Keratinocyte (primary cell): ENCODE results near the gene APC. TPM values are rescaled to one million over a fixed set of nuclear protein-coding genes. Genes with fewer than 3 reads are reported as not detected.

Source experiments
- DNase-seq: peaks from one replicate; pipeline ENCODE4 v3.0.0-alpha.2; 2011; ENCODE audit warnings: low read depth, missing footprints, low spot score
- FAIRE-seq: peaks from 2 replicates; lab custom pipeline; 2011; peaks lifted over from hg19 to GRCh38; lab: Jason Lieb, UNC
- H2AFZ ChIP-seq: 2 replicates; pipeline ENCODE4 v1.6.0; 2012; ENCODE audit warnings: low read length, control low read depth, inconsistent platforms; ENCODE audit not compliant: control insufficient read depth
- H3K27ac ChIP-seq: 2 replicates; pipeline ENCODE4 v1.5.1; 2011; ENCODE audit warnings: low read length; ENCODE audit not compliant: control insufficient read depth, insufficient read depth
- H3K27me3 ChIP-seq: 3 replicates; pipeline ENCODE4 v1.6.0; 2011; ENCODE audit warnings: low read length; ENCODE audit not compliant: control insufficient read depth, insufficient read depth; ENCODE audit errors: extremely low read depth
- H3K36me3 ChIP-seq, 2 experiments: 2 replicates in 1 of 2; 3 replicates in 1 of 2; pipeline ENCODE4 v1.5.1; 2011; ENCODE audit warnings: low read length in 2 of 2, mild to moderate bottlenecking in 1 of 2; ENCODE audit not compliant: control insufficient read depth in 2 of 2, insufficient read depth in 2 of 2; ENCODE audit errors: extremely low read depth in 1 of 2
- H3K4me1 ChIP-seq: 3 replicates; pipeline ENCODE4 v1.5.1; 2011; ENCODE audit warnings: low read length; ENCODE audit not compliant: control insufficient read depth, insufficient read depth; ENCODE audit errors: extremely low read depth
- H3K4me2 ChIP-seq: 3 replicates; pipeline ENCODE4 v1.6.0; 2011; ENCODE audit warnings: low read depth, low read length; ENCODE audit not compliant: control insufficient read depth, insufficient read depth; ENCODE audit errors: extremely low read depth
- H3K4me3 ChIP-seq, 3 experiments: fragments of 200-600 bp in 1 of 3; sonication (generic) in 1 of 3; 2 replicates in 2 of 3; 3 replicates in 1 of 3; pipeline ENCODE4 v1.5.1; 2011 to 2016; ENCODE audit warnings: low read length in 3 of 3, mild to moderate bottlenecking in 3 of 3, control low read depth in 2 of 3, inconsistent platforms in 1 of 3, low read depth in 1 of 3, mixed read lengths in 1 of 3, mixed run types in 1 of 3, moderate library complexity in 1 of 3; ENCODE audit not compliant: control insufficient read depth in 2 of 3, insufficient read depth in 2 of 3; ENCODE audit errors: extremely low read depth in 1 of 3
- H3K79me2 ChIP-seq: 2 replicates; pipeline ENCODE4 v1.6.0; 2012; ENCODE audit warnings: low read length; ENCODE audit not compliant: control insufficient read depth, insufficient read depth
- H3K9ac ChIP-seq: 3 replicates; pipeline ENCODE4 v1.6.0; 2011; ENCODE audit warnings: low read length; ENCODE audit not compliant: control insufficient read depth, insufficient read depth; ENCODE audit errors: extremely low read depth
- H3K9me1 ChIP-seq: 3 replicates; pipeline ENCODE4 v1.6.0; 2011; ENCODE audit warnings: low read length; ENCODE audit not compliant: control insufficient read depth, insufficient read depth; ENCODE audit errors: extremely low read depth
- H3K9me3 ChIP-seq: 2 replicates; pipeline ENCODE4 v1.5.1; 2012; ENCODE audit warnings: low read depth, low read length; ENCODE audit not compliant: control insufficient read depth
- H4K20me1 ChIP-seq: 3 replicates; pipeline ENCODE4 v1.6.0; 2011; ENCODE audit warnings: low read length; ENCODE audit not compliant: control insufficient read depth, insufficient read depth; ENCODE audit errors: extremely low read depth
- CTCF ChIP-seq, 3 experiments: IDR thresholded peaks in 1 of 3; conservative IDR thresholded peaks in 1 of 3; optimal IDR thresholded peaks in 1 of 3; 2 replicates in 2 of 3; 3 replicates in 1 of 3; pipeline versions ENCODE3 to v1.5.1; 2011; ENCODE audit warnings: low read length in 3 of 3, mild to moderate bottlenecking in 3 of 3, moderate library complexity in 2 of 3, control low read depth in 1 of 3, inconsistent platforms in 1 of 3; ENCODE audit not compliant: insufficient read depth in 2 of 3; ENCODE audit errors: extremely low read depth in 1 of 3
- EZH2 ChIP-seq: IDR thresholded peaks from one replicate; pipeline ENCODE4 v1.6.1; 2012; ENCODE audit warnings: inconsistent platforms, mild to moderate bottlenecking, low read length, moderate library complexity
- dilution Hi-C: fragments of 300-500 bp; cut with MboI; formaldehyde crosslinking; loops from one replicate; pipeline ENCODE4 v1.7.0; 2020; ENCODE audit warnings: low sequenced_read_pairs; ENCODE audit not compliant: extremely low pct_ligation_motif_present
- polyA plus RNA-seq, 5 experiments: library from polyadenylated mRNA; depleted of rRNA in 3 of 5; stranded (reverse) in 3 of 5; stranded (forward) in 1 of 5; unstranded in 1 of 5; fragments of >200 nt; gene quantifications; 1 replicate in 1 of 5; 2 replicates in 3 of 5; 3 replicates in 1 of 5; pipeline versions ENCODE4 v1.2.1 to v1.2.3, GENCODE V29; 2011 to 2012; ENCODE audit warnings: missing spikeins in 2 of 5, low read depth in 1 of 5, low replicate concordance in 1 of 5

Gene APC
- polyA plus RNA-seq, 1 donor (not counting 4 experiments of a cell fraction or from before 2014, with no cell fraction given): 16.5 TPM

GRCh38 chr5:112708103-112708622 is 29.5 kb upstream of the APC start:
- Histone ChIP-seq H3K9me3 (no peaks in the 10 kb centered on the region), H4K20me1 (no peaks in the 10 kb centered on the region), H3K9me1 (no peaks in the 10 kb centered on the region), H3K9ac (peak overlapping the region; percentile 91), H3K4me2 (peak overlapping the region; percentile 92), H3K27me3 (no peaks in the 10 kb centered on the region), H2AFZ (peak overlapping the region; percentile 100), H3K36me3 (no peaks in the 10 kb centered on the region), H3K4me3 (peak overlapping the region; percentile 79 to 95 (median 82)), H3K79me2 (peaks cover 44% of the 10 kb centered on the region), H3K4me1 (peaks cover 15% of the 10 kb centered on the region), H3K27ac (peak overlapping the region; percentile 84)
- TF ChIP-seq CTCF (optimal IDR thresholded peaks at IDR 0.05 in 1 of 3, IDR thresholded peaks at IDR 0.05 in 1 of 3, conservative IDR thresholded peaks at IDR 0.05 in 1 of 3; ENCODE audit: extremely low read depth in 1 of 3, insufficient read depth in 2 of 3, low read length in 3 of 3) (no peak), EZH2 (no peak)
- dilution Hi-C loops: no loop called here
- DNase-seq (no peak), FAIRE-seq (no peak)

GRCh38 chr5:112709416-112709815 is 28.3 kb upstream of the APC start:
- H3K4me3 ChIP-seq: peak overlapping the region in 1 of 3 experiments; percentile 95
- dilution Hi-C loops: no loop called here

More at GRCh38 chr5:112709416-112709815, 28.3 kb upstream of the APC start:
- H3K4me2 ChIP-seq: peak overlapping the region; percentile 92
- no peaks in the 10 kb centered on the region for H3K36me3 ChIP-seq
- H3K27me3 ChIP-seq: no peaks in the 10 kb centered on the region
- H2AFZ ChIP-seq: no peak overlapping the region
- no peaks in the 10 kb centered on the region for H3K9me1 ChIP-seq
- peaks cover 49% of the 10 kb centered on the region for H3K79me2 ChIP-seq
- H4K20me1 ChIP-seq: no peaks in the 10 kb centered on the region
- no peak overlapping the region for H3K9ac ChIP-seq
- TF ChIP-seq CTCF (optimal IDR thresholded peaks at IDR 0.05 in 1 of 3, IDR thresholded peaks at IDR 0.05 in 1 of 3, conservative IDR thresholded peaks at IDR 0.05 in 1 of 3; ENCODE audit: extremely low read depth in 1 of 3, insufficient read depth in 2 of 3, low read length in 3 of 3) (no peak), EZH2 (no peak)
- H3K27ac ChIP-seq: no peak overlapping the region
- FAIRE-seq (no peak), DNase-seq (no peak)
- peaks cover 11% of the 10 kb centered on the region for H3K4me1 ChIP-seq
- no peaks in the 10 kb centered on the region for H3K9me3 ChIP-seq
